Globus pallidus (tissue), 1 donor: ENCODE measurements around the gene ARMC6.
A peak's percentile ranks its signal among the peaks of the same experiment; 100 is the strongest.

Source experiments
- DNase-seq: peaks from one replicate; pipeline ENCODE4 v3.0.0-alpha.2; 2015; ENCODE audit warnings: low spot score

The ARMC6 gene

GRCh38 chr19:19054315-19054938, 21.0 kb downstream of the ARMC6 start:
- no peak for DNase-seq

- no peak for DNase-seq
These were observed 21.6 kb downstream of the ARMC6 start for GRCh38 chr19:19054939-19055440.

- DNase-seq: no peak
These were observed 22.3 kb downstream of the ARMC6 start for GRCh38 chr19:19055701-19056100.

GRCh38 chr19:19056636-19057275, 23.4 kb downstream of the ARMC6 start:
- DNase-seq: no peak

GRCh38 chr19:19057317-19057716, 23.9 kb downstream of the ARMC6 start:
- no peak for DNase-seq

- no peak for DNase-seq
These were observed 24.3 kb downstream of the ARMC6 start for GRCh38 chr19:19057720-19058119.

GRCh38 chr19:19059018-19059836, 25.8 kb downstream of the ARMC6 start:
- DNase-seq: no peak

GRCh38 chr19:19059837-19060611, 26.6 kb downstream of the ARMC6 start:
- DNase-seq: no peak

- DNase-seq: peak; percentile 28
These were observed 28.1 kb downstream of the ARMC6 start for GRCh38 chr19:19061506-19061905.

- no peak for DNase-seq
These were observed 29.2 kb downstream of the ARMC6 start for GRCh38 chr19:19062454-19063182.

- DNase-seq: peak; percentile 100
These were observed 30.0 kb downstream of the ARMC6 start, which contains the start of gene SLC25A42 for GRCh38 chr19:19063183-19064097. TSS of gene SLC25A42 (plus strand) at chr19:19063994. CDS start at chr19:19096125, 32,131 bp downstream.

- no peak for DNase-seq
These were observed 30.8 kb downstream of the ARMC6 start for GRCh38 chr19:19064098-19064722.

GRCh38 chr19:19064811-19065745, 31.7 kb downstream of the ARMC6 start:
- no peak for DNase-seq

- DNase-seq: peak; percentile 13
These were observed 34.1 kb downstream of the ARMC6 start for GRCh38 chr19:19067276-19068072.

GRCh38 chr19:19068659-19069654, 35.6 kb downstream of the ARMC6 start:
- DNase-seq: peak; percentile 33

- DNase-seq: no peak
These were observed 38.5 kb downstream of the ARMC6 start for GRCh38 chr19:19071897-19072296.
